Activated CD4-positive, alpha-beta T cell treated with anti-CD3 and anti-CD28 coated beads, Interleukin-2, amount 50 U/mL, for 48 hours (primary cell): Measurements from ENCODE around the gene HSD17B13.

Source experiments
- DNase-seq, 2 experiments: peaks; one replicate each; pipeline ENCODE4 v3.0.0-alpha.2; 2020

The HSD17B13 gene

GRCh38 chr4:87258677-87259076, 64.0 kb downstream of the HSD17B13 start:
- no peak for DNase-seq

- no peak for DNase-seq
Observed at GRCh38 chr4:87257523-87257922, 65.2 kb downstream of the HSD17B13 start.

GRCh38 chr4:87255755-87256154, 66.9 kb downstream of the HSD17B13 start:
- DNase-seq, result no peak
